Occipital lobe (tissue), 2 donors: Measurements from ENCODE around the gene SF1. TPM values are rescaled to one million over a fixed set of nuclear protein-coding genes. Genes with fewer than 3 reads are reported as not detected.

Experiments used
- DNase-seq: peaks from one replicate; lab custom pipeline; 2025; lab: John Stamatoyannopoulos, UW
- total RNA-seq: library from RNA; depleted of rRNA; stranded (reverse); fragments of >200 nt; gene quantifications from one replicate; pipeline ENCODE4 v1.2.3, GENCODE V29; 2014

The SF1 gene
- total RNA-seq, 1 donor from 2014 or later: 80.0 TPM

DNA sequence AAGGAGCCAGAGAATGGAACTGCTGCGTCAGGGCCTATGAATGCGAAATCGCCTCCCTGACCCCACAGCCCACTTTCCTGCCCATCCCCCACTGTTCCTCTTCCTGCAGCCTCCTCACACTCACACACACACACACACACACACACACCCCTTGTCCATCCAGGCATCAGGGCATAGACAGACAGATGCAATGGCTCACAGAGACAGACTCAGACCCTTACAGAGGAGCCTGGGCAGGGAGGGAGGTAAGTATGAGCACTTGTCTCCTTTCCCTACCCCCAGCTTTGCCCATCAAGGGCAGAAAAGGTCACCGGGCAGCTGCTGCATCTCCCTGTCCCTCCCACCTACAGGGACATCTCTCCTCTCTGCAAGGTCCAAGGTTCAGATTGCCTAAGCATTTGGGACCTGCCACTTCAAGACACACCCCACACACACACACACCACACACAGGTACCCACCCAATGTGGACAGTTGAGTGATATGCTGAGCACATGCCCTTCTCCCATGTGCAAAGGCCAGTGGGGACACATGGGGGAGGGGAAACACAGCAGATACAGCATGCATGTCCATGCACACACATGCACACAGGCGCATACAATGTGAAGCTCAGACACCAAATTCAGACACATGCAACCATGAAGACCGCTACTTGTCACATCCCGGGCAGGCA is 53.3 kb downstream of the SF1 start:
- DNase-seq: no peak

DNA sequence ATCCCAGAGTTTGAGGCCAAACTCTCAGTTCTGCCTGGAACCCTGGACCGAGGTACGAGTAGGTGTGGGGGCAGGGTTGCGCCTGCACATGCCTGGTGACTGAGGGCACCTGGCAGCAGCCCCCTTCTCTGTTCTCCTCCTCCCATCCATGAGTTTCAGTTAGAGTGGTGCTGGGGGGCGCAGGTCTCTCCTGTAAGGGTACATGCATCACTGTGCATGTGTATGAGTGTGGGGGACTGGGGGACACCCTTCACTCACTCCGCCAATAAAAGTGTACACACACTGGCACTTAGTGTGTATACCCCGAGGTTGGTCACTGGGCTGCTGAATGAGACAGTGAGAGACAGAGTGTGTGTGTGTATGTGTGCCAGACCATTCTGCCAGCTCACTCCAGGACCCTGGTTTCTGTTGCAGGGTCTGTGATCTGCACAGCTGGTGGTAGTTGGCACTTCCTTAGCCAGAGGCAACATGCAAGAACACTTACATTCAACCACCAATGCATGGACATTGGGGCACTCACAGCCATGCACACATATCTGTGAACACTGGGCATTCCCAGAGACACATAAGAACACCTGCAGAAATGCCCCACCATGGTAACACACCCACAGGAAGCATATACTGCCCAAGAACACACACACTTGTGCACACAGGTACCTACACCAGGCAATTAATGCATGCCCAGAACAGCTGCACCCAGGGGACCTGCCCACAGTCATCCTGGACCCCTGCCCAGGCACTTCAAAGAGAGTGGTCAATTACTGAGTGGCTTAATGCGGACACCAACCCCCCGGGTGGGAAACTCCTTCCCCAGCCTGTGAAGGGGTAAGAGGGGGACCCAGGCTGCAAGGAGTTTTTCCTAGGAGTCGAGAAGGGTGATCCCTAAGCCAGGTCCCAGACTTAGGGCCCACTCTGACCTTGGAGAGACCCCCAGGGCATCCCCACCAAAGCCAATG is 54.2 kb downstream of the SF1 start:
- no peak for DNase-seq

DNA sequence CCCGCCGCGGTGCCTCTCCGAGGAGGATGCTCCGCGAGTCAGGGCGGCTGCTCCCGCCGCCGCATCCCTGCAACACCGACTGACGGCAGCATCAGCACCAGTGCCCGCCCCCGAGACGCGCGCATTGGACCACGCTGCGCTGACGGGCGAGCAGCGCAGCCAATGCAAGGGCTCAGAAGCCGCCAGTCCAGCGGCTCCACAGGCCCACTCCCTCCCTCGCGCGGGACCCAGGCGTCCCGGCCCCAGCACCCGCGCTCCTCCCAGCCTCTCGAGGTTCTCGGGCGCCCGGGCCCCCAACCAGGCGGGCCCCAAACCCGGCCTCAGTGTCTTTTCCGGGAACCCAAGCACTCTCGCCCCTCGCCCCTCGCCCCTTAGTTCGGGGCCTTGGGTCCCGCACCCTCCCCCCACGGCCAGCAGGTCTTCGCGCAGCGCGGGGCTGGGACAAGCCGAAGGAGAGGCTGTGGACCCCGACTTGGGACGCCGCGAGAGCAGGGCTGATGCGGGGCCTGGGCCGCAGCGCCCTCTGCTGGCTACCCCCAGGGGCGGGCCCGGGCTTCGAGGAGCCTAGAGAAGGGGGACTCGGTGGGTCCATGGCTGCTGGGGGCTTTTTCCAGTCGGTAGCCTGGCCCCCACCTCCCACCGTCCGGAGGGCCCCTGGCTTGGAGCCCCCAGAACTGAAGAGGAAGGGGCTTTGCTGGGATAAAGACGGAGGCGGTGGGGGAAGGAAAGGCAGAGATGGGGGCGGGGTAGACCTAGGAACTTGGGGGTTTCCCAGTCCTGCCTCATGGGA is 55.0 kb downstream of the SF1 start, which contains the start of gene NRXN2:
Gene NRXN2 (minus strand): TSS at position 81 of the 790 bp plus-strand sequence. CDS start 9,498 bp downstream, outside the sequence.
- peak; percentile 93 for DNase-seq

DNA sequence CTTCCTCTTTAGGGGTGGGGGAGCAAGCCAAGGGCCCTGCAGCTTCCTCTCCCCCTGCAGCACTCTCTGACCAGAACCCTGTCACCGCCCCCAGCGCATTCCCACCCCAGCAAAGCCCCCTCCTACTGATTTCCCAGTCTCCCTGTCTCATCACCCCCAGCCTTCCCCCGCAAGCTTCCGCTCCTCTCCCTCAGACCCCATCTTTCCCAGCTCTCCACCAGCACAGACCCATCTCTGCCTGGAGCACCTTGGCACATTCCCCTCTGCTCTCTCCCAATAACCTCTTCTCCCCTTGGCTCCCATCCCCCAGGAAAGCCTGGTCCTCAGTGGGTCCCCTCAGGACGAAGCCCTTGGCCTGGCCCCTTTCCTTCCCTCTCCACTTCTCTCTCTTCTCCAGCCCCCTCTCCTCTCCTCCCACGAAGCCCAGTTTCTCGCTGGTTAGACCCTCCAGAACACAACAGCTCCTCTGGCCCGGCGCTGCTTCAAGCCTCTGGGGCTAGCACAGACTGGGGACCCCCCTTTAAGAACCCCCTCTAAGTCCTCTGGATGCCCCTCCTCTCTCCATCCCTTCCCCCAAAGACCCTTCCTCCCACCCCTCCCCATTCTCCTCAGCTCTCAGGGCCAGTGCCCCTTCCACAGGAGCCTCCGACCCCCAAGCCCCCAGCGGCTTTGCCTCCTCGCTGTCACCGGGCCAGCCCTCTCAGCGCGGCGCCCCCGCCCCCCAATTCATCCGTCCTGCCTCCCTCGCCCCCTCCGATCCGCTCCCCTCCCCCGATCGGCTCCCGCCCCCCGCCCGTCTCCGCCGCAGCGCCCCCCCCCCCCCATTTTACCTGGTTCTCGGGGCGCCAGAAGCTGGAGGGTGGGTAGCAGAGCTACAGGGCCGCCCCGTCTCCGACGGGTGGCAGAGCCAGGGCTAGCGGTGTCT is 55.9 kb downstream of the SF1 start:
- no peak for DNase-seq

DNA sequence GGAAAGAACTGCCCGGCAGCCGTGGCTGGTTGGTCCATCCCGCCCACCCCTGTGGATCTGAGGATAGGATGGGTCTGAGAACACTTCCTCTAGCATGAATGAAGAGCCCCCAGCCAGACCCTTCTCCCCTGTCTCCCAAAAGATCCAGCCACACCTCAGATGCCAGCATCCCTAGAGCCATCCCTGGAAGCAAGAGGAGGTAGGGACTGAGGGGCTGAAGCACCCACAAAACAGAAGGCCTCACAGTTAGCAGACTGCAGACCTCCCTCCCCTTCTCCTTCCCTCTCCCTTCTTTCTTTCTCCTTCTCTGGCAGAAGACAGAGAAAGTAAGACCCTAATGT is 57.0 kb downstream of the SF1 start:
- no peak for DNase-seq

DNA sequence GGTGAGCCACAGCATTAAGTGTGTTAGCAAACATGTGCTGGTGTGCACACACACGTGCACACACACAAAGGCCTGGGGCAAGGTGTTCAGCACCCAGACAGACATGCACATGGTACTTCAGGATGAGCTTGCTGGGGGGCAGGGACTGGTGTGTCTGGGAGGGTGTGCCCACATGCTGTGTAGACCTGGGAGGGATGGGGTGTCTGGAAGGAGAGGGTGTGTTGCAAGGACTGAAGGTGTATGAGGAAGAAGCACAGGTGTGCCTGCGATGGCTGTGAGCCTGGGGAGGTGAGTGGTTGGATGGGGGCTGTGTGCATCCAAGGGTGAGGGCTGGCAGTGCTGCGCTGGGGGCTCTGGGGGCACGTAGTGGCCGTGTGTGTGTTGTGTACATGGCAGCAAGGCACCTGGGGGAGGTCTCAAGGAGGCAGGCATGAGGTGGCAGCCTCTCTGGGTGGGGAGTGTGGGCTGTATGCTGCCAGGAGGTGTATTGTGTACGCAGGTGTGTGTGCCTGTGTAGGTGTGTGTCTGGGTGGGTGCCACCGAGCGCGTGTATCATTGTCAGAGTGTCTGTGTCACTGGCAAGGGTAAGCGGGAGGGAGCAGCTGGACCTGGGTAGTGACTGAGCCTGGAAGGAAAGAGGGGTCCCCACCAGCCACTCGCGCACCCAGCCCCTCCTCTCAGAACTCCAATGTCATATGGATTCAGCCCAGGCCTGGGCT is 57.5 kb downstream of the SF1 start:
- DNase-seq: no peak

DNA sequence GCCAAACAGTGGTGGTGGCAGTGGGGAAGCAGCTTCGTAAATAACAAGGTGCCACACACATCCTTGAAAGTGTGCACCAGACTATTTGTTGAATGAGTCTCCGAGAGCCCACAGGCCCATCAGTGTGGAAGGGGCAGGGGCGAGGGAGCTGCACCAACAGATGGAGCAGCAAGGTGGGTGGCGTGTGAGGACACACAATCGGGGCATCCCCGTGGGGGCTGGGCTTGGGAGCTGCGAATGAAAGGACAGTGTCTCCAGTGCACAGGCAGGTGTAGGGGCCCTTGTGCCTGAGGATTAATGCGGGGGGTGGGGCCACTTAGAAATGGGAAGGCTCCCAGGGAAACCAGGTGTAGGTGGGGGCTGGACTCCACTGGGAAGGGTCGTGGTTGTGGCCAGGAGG is 58.2 kb downstream of the SF1 start:
- no peak for DNase-seq

DNA sequence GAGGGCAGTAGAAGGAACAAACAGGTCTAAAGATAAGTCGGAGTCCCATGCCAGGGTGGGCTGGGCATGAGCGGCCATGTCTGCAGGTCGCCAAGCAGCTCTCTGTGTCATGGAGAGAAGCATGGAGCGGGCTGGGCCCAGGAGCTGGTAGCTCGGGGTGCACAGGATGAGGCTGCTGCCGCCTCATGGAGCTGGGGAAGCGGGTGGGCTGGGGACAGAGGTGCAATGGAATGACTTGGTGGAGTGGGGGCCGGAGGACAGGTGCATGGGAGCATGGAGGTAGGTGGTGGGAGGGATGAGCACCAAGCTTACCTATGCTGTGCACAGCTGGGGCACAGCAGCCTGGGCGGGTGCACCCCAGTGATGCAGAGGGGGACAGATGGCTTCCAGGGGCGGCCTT is 58.9 kb downstream of the SF1 start:
- DNase-seq: no peak

DNA sequence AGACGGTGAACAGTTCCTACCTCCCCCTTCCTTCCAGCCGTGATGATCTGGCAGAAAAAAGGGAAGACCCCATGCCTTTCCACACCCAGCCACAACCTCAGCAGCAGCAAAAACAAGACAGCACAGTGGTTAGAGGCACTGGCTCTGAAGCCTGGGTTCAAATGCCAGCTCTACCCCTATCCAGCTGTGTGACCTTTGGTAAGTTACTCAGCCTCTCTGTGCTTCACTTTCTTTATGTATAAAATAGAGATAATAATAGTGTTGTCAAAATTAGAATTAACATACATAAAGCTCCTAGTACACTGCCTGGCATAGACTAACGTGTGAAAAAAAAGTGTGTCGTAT is 59.6 kb downstream of the SF1 start:
- no peak for DNase-seq

DNA sequence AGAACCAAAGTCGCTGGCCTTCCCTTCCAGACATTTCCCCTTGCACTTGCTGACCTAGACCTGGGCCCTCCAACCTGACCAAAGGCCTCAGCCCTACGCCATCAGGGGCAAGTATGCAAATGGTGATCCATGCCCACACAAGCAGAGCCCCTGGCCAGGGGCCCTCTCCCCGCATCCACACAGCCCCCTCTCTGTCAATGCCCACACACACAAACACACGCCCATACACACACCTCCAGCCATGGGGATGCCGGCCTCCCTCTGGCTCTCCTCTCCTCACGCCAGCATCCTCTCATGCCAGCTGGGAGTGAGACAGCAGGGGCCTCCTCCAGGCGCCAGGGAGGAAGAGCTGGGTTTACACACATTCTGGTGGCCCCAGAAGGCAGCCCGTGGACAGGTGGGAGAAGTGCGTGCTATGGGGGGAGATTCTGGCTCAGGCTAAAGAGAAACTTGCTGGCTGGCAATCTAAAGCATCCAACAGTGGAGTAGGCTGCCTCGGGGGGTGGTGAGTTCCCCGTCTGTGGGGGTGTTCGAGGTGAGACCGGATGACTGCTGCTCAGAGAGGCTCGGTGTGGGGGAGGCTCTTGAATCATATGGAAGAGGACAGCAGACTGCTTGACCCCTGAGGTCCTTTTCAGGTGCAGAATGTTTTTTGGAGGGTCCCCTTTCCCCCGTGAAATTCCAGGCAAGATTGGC is 60.1 kb downstream of the SF1 start:
- peak; percentile 60 for DNase-seq

DNA sequence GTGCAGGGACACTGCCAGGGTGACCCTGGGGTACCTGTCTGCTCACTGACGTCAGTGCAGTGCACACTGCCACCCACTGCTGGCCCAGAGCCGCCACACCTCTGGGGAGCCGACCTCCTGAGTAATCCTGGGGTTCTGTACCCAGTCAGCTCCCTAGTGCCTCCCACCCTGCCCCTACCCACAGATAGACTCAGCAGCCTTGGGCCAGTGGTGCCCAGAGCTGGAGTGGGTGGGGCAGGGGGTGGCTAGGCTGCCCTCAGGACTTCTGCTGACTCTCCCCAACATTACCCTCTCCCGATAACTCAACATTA is 61.1 kb downstream of the SF1 start:
- DNase-seq: no peak

DNA sequence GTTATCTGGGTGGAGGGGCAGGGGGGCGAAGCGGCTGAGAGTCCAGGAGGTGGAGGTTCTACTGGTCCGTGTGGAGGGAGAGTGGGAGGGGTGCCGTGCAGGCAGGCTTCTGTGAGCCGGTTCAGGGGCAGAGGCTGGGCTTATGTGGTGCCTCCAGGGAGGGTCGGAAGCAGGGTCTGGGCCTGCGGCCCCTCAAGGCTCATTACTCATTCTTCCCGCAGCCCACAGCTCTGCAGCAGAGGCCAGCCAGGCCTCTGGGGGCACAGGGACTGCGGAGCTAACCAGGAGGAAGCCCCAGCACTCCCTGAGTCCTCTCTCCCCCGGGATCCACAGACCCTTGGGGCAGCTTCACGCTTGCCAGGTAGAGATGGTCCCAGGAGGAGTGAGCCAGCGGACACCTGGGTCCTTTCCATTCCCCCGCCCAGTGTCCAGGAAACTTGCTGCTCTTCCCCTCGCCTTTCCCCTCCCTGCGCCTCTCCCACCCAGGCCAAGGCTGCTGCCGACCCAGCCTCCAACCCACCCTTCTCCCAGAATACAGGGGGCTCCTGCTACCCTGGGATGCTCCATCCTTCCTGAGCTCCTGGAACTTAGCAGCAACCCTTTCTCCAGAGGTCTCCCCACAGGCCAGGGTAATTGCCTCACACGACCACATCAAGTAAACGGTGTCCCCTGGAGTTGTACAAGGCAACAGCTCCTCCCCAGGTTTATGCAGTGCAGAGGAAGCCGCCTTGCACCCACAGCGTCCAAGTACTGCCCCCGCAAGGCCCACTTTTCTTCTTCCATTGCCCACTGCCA is 61.7 kb downstream of the SF1 start:
- DNase-seq: no peak

DNA sequence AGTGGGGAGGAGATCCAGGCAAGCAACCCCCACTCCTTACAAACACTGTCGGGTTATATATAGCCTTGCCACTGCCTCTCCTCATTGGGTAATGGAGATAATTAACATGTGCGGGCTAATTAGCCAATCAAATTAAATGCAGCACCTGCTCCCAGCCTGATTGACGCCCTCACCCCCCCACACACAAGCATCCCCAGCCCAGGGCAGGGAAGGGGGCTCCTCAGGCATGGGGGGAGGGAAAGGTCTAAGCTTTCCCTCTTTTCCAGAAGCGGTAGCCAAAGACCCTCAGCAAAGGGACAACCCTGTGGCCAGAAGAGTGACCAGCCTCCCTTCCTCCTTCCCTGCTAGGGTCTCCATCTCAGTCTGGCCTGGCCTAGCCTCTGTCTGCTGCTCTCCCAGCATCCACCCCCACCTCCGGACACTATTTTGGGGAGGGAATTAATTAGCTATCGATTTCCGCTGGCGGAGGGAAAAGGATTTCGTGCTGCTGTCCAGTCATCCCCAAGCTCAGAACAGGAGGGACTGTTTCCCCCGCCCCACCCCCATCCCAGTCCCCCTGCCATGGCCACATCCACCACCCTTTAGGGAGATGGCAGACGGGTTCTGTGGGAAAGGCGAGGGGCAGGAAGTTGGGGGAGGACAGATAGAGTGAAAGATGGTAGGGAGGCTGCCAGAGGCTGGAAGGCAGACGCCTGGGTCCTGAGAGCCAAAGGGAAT is 62.4 kb downstream of the SF1 start:
- DNase-seq: no peak

DNA sequence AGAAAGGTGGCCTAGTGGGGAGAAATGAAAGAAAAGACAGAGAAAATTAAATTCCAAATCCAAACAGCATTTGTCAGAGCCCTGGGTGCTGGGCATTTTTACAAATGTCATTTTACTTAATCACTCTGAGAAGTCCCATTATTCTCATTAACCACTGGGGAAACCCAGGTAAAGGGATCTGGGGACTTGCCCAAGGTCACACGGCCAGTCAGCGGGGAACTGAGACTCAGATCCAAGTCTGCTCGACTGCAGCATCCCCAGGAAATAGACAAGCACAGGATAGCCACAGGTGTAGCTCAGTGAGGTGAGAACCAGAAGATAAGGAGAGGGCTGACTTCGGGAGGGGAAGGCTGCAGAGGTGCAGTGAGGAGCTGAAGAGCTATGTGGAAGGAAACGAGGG is 63.2 kb downstream of the SF1 start:
- DNase-seq: no peak

DNA sequence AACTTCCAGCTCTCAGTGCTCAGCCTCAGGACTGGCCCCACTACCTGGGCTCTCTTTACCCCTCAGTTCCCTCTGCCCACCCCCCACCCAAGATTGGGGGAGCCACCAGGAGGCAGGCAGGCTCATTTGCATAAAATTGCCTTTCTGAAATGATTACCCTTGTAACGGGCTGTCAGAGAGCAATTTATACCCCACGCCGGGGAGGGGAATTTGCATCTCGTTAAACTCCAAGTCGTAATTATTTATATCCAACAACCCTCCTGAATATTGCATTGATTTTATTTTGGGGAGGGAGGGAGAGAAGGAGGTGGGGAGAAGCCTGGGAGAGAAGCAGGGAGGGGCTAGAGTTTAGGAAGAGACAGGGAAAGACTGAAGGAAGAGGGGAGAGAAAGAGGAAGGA is 63.7 kb downstream of the SF1 start:
- no peak for DNase-seq
